Liver (tissue), 9 donors: ENCODE results near the gene EPHB2. TPM values are rescaled to one million over a fixed set of nuclear protein-coding genes. Genes with fewer than 3 reads are reported as not detected.

Experiments
- DNase-seq: peaks from one replicate; pipeline ENCODE4 v3.0.0-alpha.2; 2017; ENCODE audit warnings: low spot score
- H3K27ac ChIP-seq, 2 donors: one replicate each; pipeline ENCODE4 v1.7.0; 2013; ENCODE audit warnings: inconsistent platforms in 2 of 2, low read length in 2 of 2, control low read depth in 1 of 2, low read depth in 1 of 2, mild to moderate bottlenecking in 1 of 2
- H3K27me3 ChIP-seq, 4 donors: one replicate each; pipeline versions ENCODE4 v1.6.1 to v1.7.0; 2013; ENCODE audit warnings: low read length in 3 of 4, inconsistent platforms in 1 of 4, mild to moderate bottlenecking in 1 of 4, moderate library complexity in 1 of 4; ENCODE audit not compliant: control insufficient read depth in 4 of 4, insufficient read depth in 4 of 4
- H3K36me3 ChIP-seq, 4 donors: one replicate each; pipeline versions ENCODE4 v1.6.1 to v1.7.0; 2013; ENCODE audit warnings: low read length in 3 of 4, mild to moderate bottlenecking in 3 of 4, low read depth in 1 of 4, moderate library complexity in 1 of 4; ENCODE audit not compliant: control insufficient read depth in 4 of 4, insufficient read depth in 3 of 4
- H3K4me1 ChIP-seq, 4 donors: one replicate each; pipeline versions ENCODE4 v1.6.1 to v1.7.0; 2013; ENCODE audit warnings: low read length in 3 of 4, mild to moderate bottlenecking in 3 of 4, moderate library complexity in 1 of 4; ENCODE audit not compliant: control insufficient read depth in 4 of 4, insufficient read depth in 4 of 4
- H3K4me3 ChIP-seq, 3 donors: one replicate each; pipeline versions ENCODE4 v1.6.1 to v1.7.0; 2013; ENCODE audit warnings: low read length in 3 of 3, control low read depth in 1 of 3, low read depth in 1 of 3, mild to moderate bottlenecking in 1 of 3
- H3K9ac ChIP-seq, 2 donors: one replicate each; pipeline ENCODE4 v1.7.0; 2013; ENCODE audit warnings: low read length in 2 of 2, mild to moderate bottlenecking in 2 of 2, moderate library complexity in 2 of 2, control low read depth in 1 of 2, low read depth in 1 of 2
- H3K9me3 ChIP-seq, 4 donors: one replicate each; pipeline versions ENCODE4 v1.6.1 to v1.7.0; 2013; ENCODE audit warnings: low read length in 3 of 4; ENCODE audit not compliant: control insufficient read depth in 4 of 4
- EGR1 ChIP-seq, 2 donors: IDR thresholded peaks; 2 replicates each; pipeline ENCODE4 v1.6.1; 2016 to 2018; ENCODE audit warnings: antibody characterized with exemption in 2 of 2, low read depth in 2 of 2
- FOXA1 ChIP-seq: IDR thresholded peaks from 2 replicates; pipeline ENCODE4 v1.6.1; 2016; ENCODE audit warnings: antibody characterized with exemption
- GABPA ChIP-seq, 2 donors: IDR thresholded peaks in 1 of 2; conservative IDR thresholded peaks in 1 of 2; 2 replicates each; pipeline ENCODE4 v1.6.1; 2016; ENCODE audit warnings: antibody characterized with exemption in 2 of 2, mild to moderate bottlenecking in 1 of 2, moderate library complexity in 1 of 2
- HNF4A ChIP-seq, 2 donors: conservative IDR thresholded peaks; 2 replicates each; pipeline ENCODE4 v1.6.1; 2016; ENCODE audit warnings: antibody characterized with exemption in 2 of 2, mild to moderate bottlenecking in 2 of 2
- HNF4G ChIP-seq: IDR thresholded peaks from 2 replicates; pipeline ENCODE4 v1.6.1; 2016; ENCODE audit warnings: antibody characterized with exemption
- JUND ChIP-seq, 2 donors: IDR thresholded peaks; 2 replicates each; pipeline ENCODE4 v1.6.1; 2016; ENCODE audit warnings: antibody characterized with exemption in 2 of 2
- MAX ChIP-seq: IDR thresholded peaks from 2 replicates; pipeline ENCODE4 v1.6.1; 2016; ENCODE audit warnings: antibody characterized with exemption
- NR2F2 ChIP-seq: IDR thresholded peaks from 2 replicates; pipeline ENCODE4 v1.6.1; 2016; ENCODE audit warnings: antibody characterized with exemption
- RAD21 ChIP-seq, 2 donors: IDR thresholded peaks; 2 replicates each; pipeline ENCODE4 v1.6.1; 2016; ENCODE audit warnings: antibody characterized with exemption in 2 of 2, mild to moderate bottlenecking in 2 of 2
- RXRA ChIP-seq, 2 donors: IDR thresholded peaks; 2 replicates each; pipeline ENCODE4 v1.6.1; 2017 to 2018; ENCODE audit warnings: antibody characterized with exemption in 2 of 2, mild to moderate bottlenecking in 1 of 2
- SP1 ChIP-seq: IDR thresholded peaks from 2 replicates; pipeline ENCODE4 v1.6.1; 2018; ENCODE audit warnings: antibody characterized with exemption, mild to moderate bottlenecking
- TAF1 ChIP-seq: conservative IDR thresholded peaks from 2 replicates; pipeline ENCODE4 v1.6.1; 2016; ENCODE audit warnings: antibody characterized with exemption, mild to moderate bottlenecking
- YY1 ChIP-seq: IDR thresholded peaks from 2 replicates; pipeline ENCODE4 v1.6.1; 2016; ENCODE audit warnings: antibody characterized with exemption, mild to moderate bottlenecking
- ZBTB33 ChIP-seq: IDR thresholded peaks from 2 replicates; pipeline ENCODE4 v1.6.1; 2016; ENCODE audit warnings: antibody characterized with exemption
- WGBS: extraction: QIAGEN DNeasy Blood & Tissue Kit; methylation state at CpG from one replicate; pipeline ENCODE4 v1.1.7; 2013; 5-methylcytosine and 5-hydroxymethylcytosine counted together
- polyA plus RNA-seq, 2 donors: library from polyadenylated mRNA; stranded (reverse) in 1 of 2; unstranded in 1 of 2; fragments of 200-250 nt in 1 of 2; fragments of >200 nt in 1 of 2; fragmentation: Nextera tagmentation in 1 of 2; extraction: Ambion mirVana in 1 of 2; gene quantifications; one replicate each; pipeline versions ENCODE4 v1.2.1 to v1.2.3, GENCODE V29; 2013 to 2015
- total RNA-seq, 2 donors: library from RNA; depleted of rRNA; stranded (reverse); fragments of >200 nt; gene quantifications; one replicate each; pipeline ENCODE4 v1.2.3, GENCODE V29; 2014
- TF ChIP-seq, protein P1 (sequence below): IDR thresholded peaks from 2 replicates; pipeline ENCODE4 v1.6.1; 2016; ENCODE audit warnings: antibody characterized with exemption, mild to moderate bottlenecking
- TF ChIP-seq, protein P2 (sequence below): IDR thresholded peaks from 2 replicates; pipeline ENCODE4 v1.6.1; 2016; ENCODE audit warnings: antibody characterized with exemption
- TF ChIP-seq, protein P3 (sequence below): fragments of 150-350 bp; IDR thresholded peaks from 2 replicates; pipeline ENCODE4 v1.5.1; 2017; ENCODE audit warnings: improper control_type of control experiment, low read depth, low read length; ENCODE audit not compliant: missing input control
- donor health status: healthy.
- donor health status: healthy.
- donor health status: healthy.
- donor health status: healthy.
- donor health status: healthy.

EPHB2 gene
- total and polyA plus RNA-seq, 4 donors = 0.07 to 1.0 (median 0.38) TPM

- TF ChIP-seq TAF1 = no peak
- no peak for TF ChIP-seq RAD21 (IDR thresholded peaks at IDR 0.05)
- no peak for TF ChIP-seq HNF4A (conservative IDR thresholded peaks at IDR 0.05)
- TF ChIP-seq GABPA (IDR thresholded peaks at IDR 0.05 in 1 of 2, conservative IDR thresholded peaks at IDR 0.05 in 1 of 2) = no peak
- no peak for TF ChIP-seq FOXA1
- TF ChIP-seq EGR1 (IDR thresholded peaks at IDR 0.05; ENCODE audit: low read depth in 2 of 2) = no peak
- TF ChIP-seq, protein P1, sequence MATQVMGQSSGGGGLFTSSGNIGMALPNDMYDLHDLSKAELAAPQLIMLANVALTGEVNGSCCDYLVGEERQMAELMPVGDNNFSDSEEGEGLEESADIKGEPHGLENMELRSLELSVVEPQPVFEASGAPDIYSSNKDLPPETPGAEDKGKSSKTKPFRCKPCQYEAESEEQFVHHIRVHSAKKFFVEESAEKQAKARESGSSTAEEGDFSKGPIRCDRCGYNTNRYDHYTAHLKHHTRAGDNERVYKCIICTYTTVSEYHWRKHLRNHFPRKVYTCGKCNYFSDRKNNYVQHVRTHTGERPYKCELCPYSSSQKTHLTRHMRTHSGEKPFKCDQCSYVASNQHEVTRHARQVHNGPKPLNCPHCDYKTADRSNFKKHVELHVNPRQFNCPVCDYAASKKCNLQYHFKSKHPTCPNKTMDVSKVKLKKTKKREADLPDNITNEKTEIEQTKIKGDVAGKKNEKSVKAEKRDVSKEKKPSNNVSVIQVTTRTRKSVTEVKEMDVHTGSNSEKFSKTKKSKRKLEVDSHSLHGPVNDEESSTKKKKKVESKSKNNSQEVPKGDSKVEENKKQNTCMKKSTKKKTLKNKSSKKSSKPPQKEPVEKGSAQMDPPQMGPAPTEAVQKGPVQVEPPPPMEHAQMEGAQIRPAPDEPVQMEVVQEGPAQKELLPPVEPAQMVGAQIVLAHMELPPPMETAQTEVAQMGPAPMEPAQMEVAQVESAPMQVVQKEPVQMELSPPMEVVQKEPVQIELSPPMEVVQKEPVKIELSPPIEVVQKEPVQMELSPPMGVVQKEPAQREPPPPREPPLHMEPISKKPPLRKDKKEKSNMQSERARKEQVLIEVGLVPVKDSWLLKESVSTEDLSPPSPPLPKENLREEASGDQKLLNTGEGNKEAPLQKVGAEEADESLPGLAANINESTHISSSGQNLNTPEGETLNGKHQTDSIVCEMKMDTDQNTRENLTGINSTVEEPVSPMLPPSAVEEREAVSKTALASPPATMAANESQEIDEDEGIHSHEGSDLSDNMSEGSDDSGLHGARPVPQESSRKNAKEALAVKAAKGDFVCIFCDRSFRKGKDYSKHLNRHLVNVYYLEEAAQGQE = no peak
Measured at GRCh38 chr1:22662318-22662717, 48.3 kb upstream of the EPHB2 start (continued).

DNA sequence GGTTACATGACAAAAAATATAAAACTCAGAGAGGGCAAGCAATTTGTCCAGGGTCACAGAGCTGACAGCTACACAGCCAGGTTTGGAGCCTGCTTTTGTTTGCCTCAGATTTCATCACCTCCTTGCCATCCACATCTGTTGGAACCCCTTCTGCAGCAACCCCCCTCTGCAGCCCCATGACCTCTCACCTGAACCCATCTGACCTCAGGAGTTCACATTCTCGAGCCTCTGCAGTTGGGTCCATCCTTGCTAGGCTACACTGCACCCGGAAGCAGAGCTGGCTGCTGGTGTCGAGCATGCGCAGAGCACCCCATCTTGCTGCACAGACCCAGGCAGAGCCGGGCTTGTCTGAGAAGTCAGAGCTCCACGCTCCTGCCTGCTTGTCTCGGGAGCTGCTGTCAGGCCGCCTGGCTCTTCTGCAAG, 47.6 kb upstream of the EPHB2 start:
- Histone ChIP-seq H3K4me3 (no peak overlapping the region), H3K27ac (no peak overlapping the region), H3K27me3 (no peaks in the 10 kb centered on the region), H3K4me1 (no peaks in the 10 kb centered on the region), H3K9me3 (no peaks in the 10 kb centered on the region), H3K9ac (no peak overlapping the region), H3K36me3 (no peaks in the 10 kb centered on the region)
- no peak for DNase-seq
- 71% methylated on average over 8 of the region's 8 CpGs for WGBS
- TF ChIP-seq, protein P2, sequence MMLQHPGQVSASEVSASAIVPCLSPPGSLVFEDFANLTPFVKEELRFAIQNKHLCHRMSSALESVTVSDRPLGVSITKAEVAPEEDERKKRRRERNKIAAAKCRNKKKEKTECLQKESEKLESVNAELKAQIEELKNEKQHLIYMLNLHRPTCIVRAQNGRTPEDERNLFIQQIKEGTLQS = no peak
- TF ChIP-seq EGR1 (IDR thresholded peaks at IDR 0.05; ENCODE audit: low read depth in 2 of 2) = no peak

DNA sequence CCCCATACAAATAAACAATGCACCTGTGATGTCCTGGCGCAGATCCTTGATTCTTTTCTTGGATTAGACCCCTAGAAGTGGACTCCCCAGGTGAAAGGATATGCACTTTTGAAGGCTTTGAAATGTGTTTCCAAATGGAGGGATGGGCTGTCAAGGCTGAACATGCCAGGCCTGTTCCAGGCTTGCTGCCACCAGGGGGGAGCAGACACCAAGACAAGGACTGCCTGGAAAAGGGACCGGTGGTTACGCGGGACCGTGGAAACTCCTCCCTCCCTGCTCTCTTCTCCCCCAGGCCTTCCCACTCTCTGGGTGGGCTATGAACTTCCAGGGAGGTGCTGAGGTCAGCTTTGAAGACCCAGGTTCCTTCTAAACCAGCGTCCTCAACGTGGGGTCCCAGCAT, 44.9 kb upstream of the EPHB2 start:
- Histone ChIP-seq H3K36me3 (no peaks in the 10 kb centered on the region), H3K4me3 (no peak overlapping the region), H3K27me3 (peaks cover 0 to 3% (median 0%) of the 10 kb centered on the region in 4 donors), H3K9me3 (no peaks in the 10 kb centered on the region), H3K9ac (no peak overlapping the region), H3K27ac (no peak overlapping the region), H3K4me1 (no peaks in the 10 kb centered on the region)
- 62% methylated on average over 7 of the region's 7 CpGs for WGBS
- peak; percentile 27 to 30 for TF ChIP-seq RAD21 (IDR thresholded peaks at IDR 0.05)
- no peak for TF ChIP-seq YY1
- TF ChIP-seq HNF4A (conservative IDR thresholded peaks at IDR 0.05) = no peak
- no peak for TF ChIP-seq SP1
- TF ChIP-seq NR2F2 = no peak
- TF ChIP-seq, protein P2 = no peak
- no peak for TF ChIP-seq JUND (IDR thresholded peaks at IDR 0.05)
- no peak for TF ChIP-seq RXRA (IDR thresholded peaks at IDR 0.05)
- TF ChIP-seq, protein P3, sequence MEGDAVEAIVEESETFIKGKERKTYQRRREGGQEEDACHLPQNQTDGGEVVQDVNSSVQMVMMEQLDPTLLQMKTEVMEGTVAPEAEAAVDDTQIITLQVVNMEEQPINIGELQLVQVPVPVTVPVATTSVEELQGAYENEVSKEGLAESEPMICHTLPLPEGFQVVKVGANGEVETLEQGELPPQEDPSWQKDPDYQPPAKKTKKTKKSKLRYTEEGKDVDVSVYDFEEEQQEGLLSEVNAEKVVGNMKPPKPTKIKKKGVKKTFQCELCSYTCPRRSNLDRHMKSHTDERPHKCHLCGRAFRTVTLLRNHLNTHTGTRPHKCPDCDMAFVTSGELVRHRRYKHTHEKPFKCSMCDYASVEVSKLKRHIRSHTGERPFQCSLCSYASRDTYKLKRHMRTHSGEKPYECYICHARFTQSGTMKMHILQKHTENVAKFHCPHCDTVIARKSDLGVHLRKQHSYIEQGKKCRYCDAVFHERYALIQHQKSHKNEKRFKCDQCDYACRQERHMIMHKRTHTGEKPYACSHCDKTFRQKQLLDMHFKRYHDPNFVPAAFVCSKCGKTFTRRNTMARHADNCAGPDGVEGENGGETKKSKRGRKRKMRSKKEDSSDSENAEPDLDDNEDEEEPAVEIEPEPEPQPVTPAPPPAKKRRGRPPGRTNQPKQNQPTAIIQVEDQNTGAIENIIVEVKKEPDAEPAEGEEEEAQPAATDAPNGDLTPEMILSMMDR = peak; percentile 11
- TF ChIP-seq, protein P1 = no peak
- no peak for TF ChIP-seq GABPA (IDR thresholded peaks at IDR 0.05 in 1 of 2, conservative IDR thresholded peaks at IDR 0.05 in 1 of 2)
- TF ChIP-seq MAX = no peak
- TF ChIP-seq ZBTB33 = no peak
- TF ChIP-seq FOXA1 = no peak
- no peak for TF ChIP-seq EGR1 (IDR thresholded peaks at IDR 0.05; ENCODE audit: low read depth in 2 of 2)
- TF ChIP-seq HNF4G = no peak
- no peak for DNase-seq
